T-helper 17 cell (primary cell): ENCODE results near the gene ETDC. TPM values are rescaled to one million over a fixed set of nuclear protein-coding genes. Genes with fewer than 3 reads are reported as not detected.

Experiments used
- total RNA-seq, 4 donors: library from RNA in 2 of 4; stranded (reverse) in 2 of 4; gene quantifications; one replicate each; pipeline ENCODE4 v1.2.3 and lab custom pipeline; 2022 to 2026

Gene ETDC
- total RNA-seq, 2 donors from 2014 or later: not detected

Other genes with a start within 250 kb of the ETDC start
- under 1 TPM; 0.26 to 0.37 TPM for gene SMIM10L2B, start 210.8 kb upstream of the ETDC start, total RNA-seq
- not detected for gene ETDB, start 189.0 kb upstream of the ETDC start, total RNA-seq
- gene CT55, start 138.1 kb upstream of the ETDC start, total RNA-seq: not detected
- gene ETDA, start 57.4 kb upstream of the ETDC start, total RNA-seq: not detected
- gene ZNF75D, start 34.6 kb downstream of the ETDC start, total RNA-seq: 1 to 10 TPM; 9.4 to 9.6 TPM
- gene ZNF449, start 35.3 kb downstream of the ETDC start, total RNA-seq: 1 to 10 TPM; 2.7 to 2.9 TPM
- gene SMIM10L2A, start 112.5 kb downstream of the ETDC start, total RNA-seq: under 1 TPM; 0.37 to 0.45 TPM
- 10 to 100 TPM; 20.2 to 29.8 TPM for gene INTS6L, start 211.2 kb downstream of the ETDC start, total RNA-seq